ENCODE measurements around the gene BTG4. TPM values are rescaled to one million over a fixed set of nuclear protein-coding genes. Genes with fewer than 3 reads are reported as not detected.

The BTG4 gene
- total RNA-seq, 2 experiments from 2014 or later: not detected

GRCh38 chr11:111460856-111461255 is 51.3 kb downstream of the BTG4 start:
- ChIA-PET POLR2A (no interaction called here), CTCF (no interaction called here)

DNA sequence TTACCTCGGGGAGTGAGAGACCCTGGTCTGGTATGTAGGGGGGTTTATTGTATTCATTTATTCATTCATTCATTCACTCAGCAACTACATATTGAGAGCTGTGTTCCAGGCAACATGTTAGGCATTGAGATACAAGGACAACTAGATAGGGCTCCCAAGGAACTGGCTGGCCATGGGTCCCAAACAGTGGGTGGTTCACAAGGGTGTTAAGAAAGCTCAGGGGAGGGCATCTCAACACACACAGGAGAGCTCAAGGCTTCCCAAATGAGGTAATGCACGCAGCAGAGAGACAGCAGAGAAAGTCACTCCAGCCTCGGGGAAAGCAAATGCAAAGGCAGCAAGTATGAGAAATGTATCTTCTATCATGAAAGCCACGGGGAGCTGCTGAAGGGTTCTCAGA is 51.8 kb downstream of the BTG4 start:
- ChIA-PET CTCF (no interaction called here), POLR2A (no interaction called here)

DNA sequence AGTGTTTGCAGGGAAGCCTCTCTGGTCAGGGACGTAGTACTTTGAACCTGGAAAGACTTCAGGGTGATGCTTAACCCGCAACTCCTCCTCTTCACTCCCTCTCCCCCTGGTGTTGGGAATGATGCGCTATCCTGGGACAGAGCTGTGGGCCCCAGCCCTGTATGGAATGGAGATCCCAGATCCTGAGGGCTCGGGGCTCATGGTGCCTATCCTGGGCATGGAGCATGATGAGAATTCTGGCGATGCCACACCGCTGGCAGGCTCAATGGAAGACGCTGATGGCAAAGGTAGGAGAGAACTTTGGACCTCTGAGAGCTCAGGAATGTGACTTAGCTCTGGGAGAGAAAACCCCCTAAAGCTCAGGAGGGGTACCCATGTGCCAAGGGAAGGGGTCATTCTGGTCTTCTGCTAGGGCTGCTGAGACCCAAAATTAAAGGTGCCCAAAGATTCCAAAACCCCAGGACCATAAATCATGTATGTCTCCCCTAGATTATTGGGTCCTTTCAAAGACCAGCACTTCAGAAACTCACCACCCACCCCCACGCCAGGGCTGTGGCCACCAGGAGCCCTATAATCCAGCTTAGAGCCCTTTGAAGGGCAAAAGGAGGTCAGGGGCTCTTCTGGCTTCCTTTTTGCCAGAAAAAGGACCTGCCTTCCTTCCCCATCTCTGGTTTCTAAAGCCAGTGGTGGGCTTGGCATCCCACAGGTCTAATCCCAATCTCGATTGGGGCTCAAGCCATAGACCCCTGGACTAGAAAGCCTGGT is 52.5 kb downstream of the BTG4 start:
- POLR2A ChIA-PET: no interaction called here
- CTCF ChIA-PET: interaction anchor here (0.6 kb wide), 1 partner anchor 181 kb away, joined by 4 read pairs; no protein-coding TSS in a partner anchor

GRCh38 chr11:111457731-111458368 is 54.3 kb downstream of the BTG4 start:
- ChIA-PET CTCF (no interaction called here), POLR2A (no interaction called here)

GRCh38 chr11:111456859-111457730 is 55.1 kb downstream of the BTG4 start:
- ChIA-PET POLR2A (no interaction called here), CTCF (interaction anchor here (0.6 kb wide), 1 partner anchor 15 kb away, joined by 4 read pairs; no protein-coding TSS in a partner anchor)

DNA sequence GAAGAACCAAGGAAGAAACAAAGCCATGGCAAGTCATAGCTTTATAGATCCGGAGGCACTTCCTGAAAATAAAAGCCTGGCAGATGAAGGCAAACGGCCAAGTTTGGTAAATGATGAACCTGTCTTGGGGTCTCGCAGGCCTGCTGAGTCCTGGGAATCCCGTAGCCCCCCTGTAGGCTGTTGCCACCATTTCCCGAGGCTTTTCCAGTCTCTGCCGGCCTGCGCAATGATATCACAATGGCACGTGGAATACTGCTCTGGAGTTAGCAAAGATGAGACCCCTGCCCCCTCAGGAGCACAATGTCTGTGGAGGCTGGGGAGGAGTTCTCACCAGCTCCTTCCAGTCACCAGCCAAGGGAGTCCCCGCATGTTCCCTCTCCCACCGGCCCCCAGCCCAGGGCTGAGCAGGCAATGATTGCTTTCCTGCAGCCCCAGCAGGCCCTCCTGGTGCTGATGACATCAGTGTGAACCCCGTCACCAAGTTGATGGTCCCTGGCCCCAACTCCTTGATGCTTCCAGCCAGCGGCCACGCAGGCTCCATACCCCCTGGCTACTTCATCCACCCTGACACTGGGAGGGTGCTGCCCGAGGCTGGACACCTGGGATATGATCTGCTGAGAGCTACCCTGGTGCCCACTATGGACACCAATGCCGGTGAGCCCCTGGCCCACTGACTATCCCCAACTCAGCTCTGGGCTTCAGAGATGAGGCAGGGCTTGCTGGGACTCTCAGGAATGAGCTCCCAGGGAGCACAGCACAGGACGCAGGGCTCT is 55.9 kb downstream of the BTG4 start:
- ChIA-PET POLR2A (no interaction called here), CTCF (interaction anchor here (0.6 kb wide), 1 partner anchor 16 kb away, joined by 4 read pairs; no protein-coding TSS in a partner anchor)

DNA sequence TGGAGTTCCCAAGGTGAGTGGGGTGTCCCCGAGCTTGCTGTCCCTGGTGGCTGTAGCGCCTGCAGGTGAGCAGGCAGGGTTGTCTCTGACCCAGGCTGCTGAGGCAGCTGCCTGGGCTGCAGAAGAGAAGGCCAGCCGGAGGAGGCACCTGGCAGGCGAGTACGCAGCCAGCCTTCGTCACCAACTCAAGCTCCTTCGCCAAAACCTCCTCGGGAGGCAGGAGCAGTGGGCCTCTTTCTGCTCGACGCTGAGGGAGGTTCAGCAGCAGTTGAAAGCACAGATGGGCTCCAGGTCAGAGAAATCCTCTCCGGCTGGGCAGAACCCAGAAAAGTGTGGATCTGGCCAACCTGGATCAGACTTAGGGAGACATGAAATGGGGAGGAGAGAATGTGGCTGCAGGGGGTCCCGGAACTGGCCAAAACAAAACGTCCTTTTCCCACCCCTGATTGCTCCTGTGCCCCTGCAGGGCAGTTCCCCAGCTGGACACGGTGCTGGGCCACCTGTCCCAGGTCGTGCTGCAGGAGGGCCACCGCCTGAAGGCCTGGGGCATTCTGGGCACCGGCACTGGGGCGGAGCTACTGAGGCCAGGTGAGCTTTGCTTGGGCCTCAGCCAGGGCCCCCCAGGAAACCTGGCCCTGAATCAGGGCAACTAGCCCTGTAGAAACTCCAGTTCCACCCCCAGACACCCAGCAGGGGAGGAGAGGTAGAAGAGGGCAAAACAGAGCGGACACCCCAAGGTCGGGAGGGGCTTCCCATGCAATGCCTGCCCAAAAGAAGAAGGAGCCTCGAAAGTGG is 56.7 kb downstream of the BTG4 start:
- ChIA-PET POLR2A (no interaction called here), CTCF (interaction anchor here (1.1 kb wide), 1 partner anchor 109 kb away, joined by 3 read pairs; no protein-coding TSS in a partner anchor)

GRCh38 chr11:111454561-111455192 is 57.5 kb downstream of the BTG4 start:
- POLR2A ChIA-PET: no interaction called here

DNA sequence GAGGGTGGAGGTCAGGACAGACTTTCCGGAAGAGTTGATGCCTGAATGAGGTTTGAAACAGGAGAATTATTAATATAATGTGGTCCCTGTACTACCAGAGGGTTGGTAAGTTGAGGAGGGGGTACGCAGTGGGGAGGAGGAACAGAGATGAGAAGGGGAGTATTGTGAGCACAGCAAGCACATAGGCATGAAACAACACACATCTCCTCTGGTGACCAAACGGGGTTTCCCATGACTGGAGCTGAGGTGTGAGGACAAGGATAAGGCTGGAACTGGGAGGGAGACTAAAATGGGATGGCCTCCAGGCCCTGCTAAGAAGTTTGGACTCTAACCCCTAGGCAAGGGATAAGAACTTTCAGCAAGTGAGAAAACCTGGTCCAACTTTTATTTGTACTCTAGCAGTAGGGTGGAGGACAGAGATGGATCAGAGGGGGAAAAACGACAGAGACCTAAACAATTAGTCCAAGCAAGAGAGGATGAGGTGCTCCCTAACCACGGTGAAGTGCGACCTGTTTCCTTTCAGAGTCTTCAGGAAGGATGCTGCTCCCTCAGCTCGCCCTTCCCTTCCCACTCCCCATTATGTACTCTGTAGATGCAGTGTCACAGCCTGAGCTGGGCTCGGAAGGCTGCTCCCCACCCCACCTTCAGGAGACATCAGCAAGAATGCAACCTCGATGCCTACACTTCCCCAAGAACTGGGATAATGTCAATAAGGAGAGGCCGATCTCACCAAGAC is 59.2 kb downstream of the BTG4 start:
- ChIA-PET CTCF (no interaction called here), POLR2A (no interaction called here)

More at GRCh38 chr11:111454561-111455192, 57.5 kb downstream of the BTG4 start:
- CTCF ChIA-PET: interaction anchor here (0.5 to 1.1 kb wide), 3 partner anchors 19 to 133 kb away, joined by 3 read pairs; no protein-coding TSS in a partner anchor

DNA sequence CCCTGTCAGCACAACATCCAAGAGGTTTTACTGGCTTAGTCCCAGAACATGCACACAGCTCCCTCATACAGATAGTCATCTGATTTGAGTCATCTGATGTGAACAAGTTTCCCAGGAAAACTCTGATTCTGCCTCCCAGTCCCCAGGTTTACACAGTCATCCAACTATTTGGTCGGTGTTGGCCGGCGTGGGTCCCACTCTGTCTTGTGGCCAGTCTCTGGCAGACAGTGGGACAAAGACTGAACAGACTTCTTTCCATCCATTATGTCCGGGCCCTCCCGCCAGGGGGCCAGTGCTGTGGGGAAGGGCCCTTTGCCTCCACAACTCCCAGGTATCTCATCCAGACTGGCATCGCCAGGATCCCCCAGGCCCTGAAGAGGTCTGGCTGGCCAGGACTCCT is 60.0 kb downstream of the BTG4 start:
- CTCF ChIA-PET: no interaction called here
- POLR2A ChIA-PET: no interaction called here

- POLR2A ChIA-PET: no interaction called here
- CTCF ChIA-PET: no interaction called here
Measured at GRCh38 chr11:111450480-111451320, 61.5 kb downstream of the BTG4 start.

- ChIA-PET POLR2A (no interaction called here), CTCF (no interaction called here)
Measured at GRCh38 chr11:111449696-111450479, 62.3 kb downstream of the BTG4 start.

GRCh38 chr11:111448831-111449557 is 63.2 kb downstream of the BTG4 start:
- ChIA-PET POLR2A (no interaction called here), CTCF (no interaction called here)

DNA sequence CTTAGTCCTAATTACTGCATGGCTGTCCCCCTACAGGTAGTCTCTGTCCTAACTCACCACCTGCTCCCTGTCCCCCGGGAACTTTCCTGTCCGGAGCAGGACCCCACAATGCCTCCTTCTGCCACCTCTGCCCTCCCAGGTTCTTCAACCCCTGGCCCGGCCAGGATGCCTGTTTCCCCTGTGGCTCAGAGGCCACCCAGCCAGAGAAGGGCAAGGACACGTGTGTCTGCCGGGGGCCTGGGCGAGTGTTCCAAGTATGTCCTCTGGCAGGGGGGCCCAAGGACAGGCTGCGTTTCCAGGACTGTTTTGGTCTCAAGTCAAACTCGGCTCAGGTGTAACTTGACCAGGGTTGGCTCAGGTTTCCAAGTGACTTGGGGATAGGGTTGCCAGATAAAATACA is 63.8 kb downstream of the BTG4 start:
- POLR2A ChIA-PET: no interaction called here
- CTCF ChIA-PET: no interaction called here

DNA sequence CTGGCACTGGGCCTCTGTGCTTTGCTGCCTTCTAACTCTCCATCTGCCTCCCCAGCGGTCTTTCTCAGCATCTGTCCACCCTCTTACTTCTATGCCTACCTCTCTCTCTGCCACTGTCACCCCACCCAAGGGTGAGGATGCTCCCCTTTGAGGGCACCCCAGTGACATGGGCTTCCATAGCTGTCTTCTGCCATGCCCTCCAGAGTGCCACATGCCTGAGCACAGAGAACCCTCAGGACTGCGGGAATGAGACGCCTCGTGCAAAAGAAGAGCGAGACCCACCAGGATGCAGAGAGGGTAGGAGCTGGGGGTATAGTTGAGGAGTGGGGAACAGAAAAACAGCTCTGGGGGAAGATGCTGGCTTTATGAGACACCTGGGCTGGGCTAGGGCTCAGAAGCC is 64.3 kb downstream of the BTG4 start:
- ChIA-PET CTCF (no interaction called here), POLR2A (no interaction called here)

GRCh38 chr11:111447112-111447471 is 65.1 kb downstream of the BTG4 start:
- ChIA-PET POLR2A (no interaction called here), CTCF (interaction anchor here (0.8 to 2.4 kb wide), 8 partner anchors 12 to 163 kb away, joined by 3 to 20 read pairs (median 4); no protein-coding TSS in a partner anchor)
